BLaER1 treated with 17β-estradiol and CSF1 and Interleukin-3, amounts not matched to agents 10 nM and 100 nM (cell line): Measurements from ENCODE around the gene ARHGEF1.
A peak's percentile ranks its signal among the peaks of the same experiment; 100 is the strongest.

ENCODE experiments used
- H3K27ac ChIP-seq, 11 experiments: shearing (Covaris generic); formaldehyde crosslinking; 2 replicates each; pipeline ENCODE4 v1.8.1; 2022
- H3K27me3 ChIP-seq, 11 experiments: shearing (Covaris generic); formaldehyde crosslinking; 2 replicates each; pipeline ENCODE4 v1.8.1; 2022
- H3K36me3 ChIP-seq, 11 experiments: shearing (Covaris generic); formaldehyde crosslinking; 2 replicates each; pipeline ENCODE4 v1.8.1; 2022
- H3K4me1 ChIP-seq, 10 experiments: shearing (Covaris generic); formaldehyde crosslinking; 2 replicates each; pipeline ENCODE4 v1.8.1; 2022
- H3K4me2 ChIP-seq, 11 experiments: shearing (Covaris generic); formaldehyde crosslinking; 2 replicates each; pipeline ENCODE4 v1.8.1; 2022
- H3K4me3 ChIP-seq, 10 experiments: shearing (Covaris generic); formaldehyde crosslinking; 2 replicates each; pipeline ENCODE4 v1.8.1; 2022
- H3K9ac ChIP-seq, 11 experiments: shearing (Covaris generic); formaldehyde crosslinking; 2 replicates each; pipeline ENCODE4 v1.8.1; 2022
- H3K9me3 ChIP-seq, 11 experiments: shearing (Covaris generic); formaldehyde crosslinking; replicated peaks in 1 of 11; 2 replicates each; pipeline ENCODE4 v1.8.1; 2022
- H4K20me1 ChIP-seq, 11 experiments: shearing (Covaris generic); formaldehyde crosslinking; 2 replicates each; pipeline ENCODE4 v1.8.1; 2022
- Cebpa-rat ChIP-seq, 11 experiments: shearing (Covaris generic); IDR thresholded peaks; 2 replicates each; pipeline ENCODE4 v1.8.1; 2022

ARHGEF1 gene

GRCh38 chr19:41847351-41848105 lies 35.5 kb upstream of the ARHGEF1 start:
- TF ChIP-seq Cebpa-rat (IDR thresholded peaks at IDR 0.05): no peak
- no peak overlapping the region for H3K4me3 ChIP-seq
- no peaks in the 10 kb centered on the region for H3K36me3 ChIP-seq
- H4K20me1 ChIP-seq: no peaks in the 10 kb centered on the region
- H3K4me2 ChIP-seq: no peak overlapping the region
- H3K27me3 ChIP-seq: no peaks in the 10 kb centered on the region
- no peaks in the 10 kb centered on the region for H3K4me1 ChIP-seq
- H3K9me3 ChIP-seq: peaks cover 5 to 13% (median 8%) of the 10 kb centered on the region in 11 experiments; a peak in 11 of 22 replicates
- no peak overlapping the region for H3K9ac ChIP-seq
- no peak overlapping the region for H3K27ac ChIP-seq

GRCh38 chr19:41848666-41849065 lies 34.3 kb upstream of the ARHGEF1 start:
- Histone ChIP-seq H3K4me2 (no peak overlapping the region), H3K4me3 (no peak overlapping the region), H3K9ac (no peak overlapping the region), H3K4me1 (peaks cover 0 to 2% (median 0%) of the 10 kb centered on the region in 10 experiments; a peak in 1 of 20 replicates), H3K27ac (no peak overlapping the region), H3K27me3 (no peaks in the 10 kb centered on the region), H3K36me3 (no peaks in the 10 kb centered on the region), H4K20me1 (no peaks in the 10 kb centered on the region), H3K9me3 (peaks cover 5 to 12% (median 8%) of the 10 kb centered on the region in 11 experiments; a peak in 11 of 22 replicates)
- TF ChIP-seq Cebpa-rat (IDR thresholded peaks at IDR 0.05): no peak

- peaks cover 0 to 6% (median 0%) of the 10 kb centered on the region in 10 experiments; a peak in 3 of 20 replicates for H3K4me1 ChIP-seq
- no peaks in the 10 kb centered on the region for H4K20me1 ChIP-seq
- peaks cover 5 to 8% (median 8%) of the 10 kb centered on the region in 11 experiments; a peak in 11 of 22 replicates for H3K9me3 ChIP-seq
- H3K4me3 ChIP-seq: no peak overlapping the region
- no peak overlapping the region for H3K9ac ChIP-seq
- H3K36me3 ChIP-seq: no peaks in the 10 kb centered on the region
- TF ChIP-seq Cebpa-rat (IDR thresholded peaks at IDR 0.05): no peak
- no peak overlapping the region for H3K27ac ChIP-seq
- no peaks in the 10 kb centered on the region for H3K27me3 ChIP-seq
- H3K4me2 ChIP-seq: no peak overlapping the region
Measured at GRCh38 chr19:41849067-41849466, 33.9 kb upstream of the ARHGEF1 start.

GRCh38 chr19:41850381-41850780 lies 32.6 kb upstream of the ARHGEF1 start:
- Histone ChIP-seq H3K27ac (no peak overlapping the region), H3K4me2 (no peak overlapping the region), H3K9ac (no peak overlapping the region), H3K4me3 (no peak overlapping the region), H3K36me3 (no peaks in the 10 kb centered on the region), H3K27me3 (no peaks in the 10 kb centered on the region), H3K9me3 (no peaks in the 10 kb centered on the region), H3K4me1 (peaks cover 0 to 8% (median 2%) of the 10 kb centered on the region in 10 experiments; a peak in 5 of 20 replicates), H4K20me1 (no peaks in the 10 kb centered on the region)
- TF ChIP-seq Cebpa-rat (IDR thresholded peaks at IDR 0.05): no peak

GRCh38 chr19:41851456-41851855 lies 31.5 kb upstream of the ARHGEF1 start:
- H3K36me3 ChIP-seq: no peaks in the 10 kb centered on the region
- H4K20me1 ChIP-seq: no peaks in the 10 kb centered on the region
- H3K9me3 ChIP-seq: no peaks in the 10 kb centered on the region
- peaks cover 0 to 8% (median 2%) of the 10 kb centered on the region in 10 experiments; a peak in 5 of 20 replicates for H3K4me1 ChIP-seq
- H3K27ac ChIP-seq: no peak overlapping the region
- no peak overlapping the region for H3K4me2 ChIP-seq
- no peak overlapping the region for H3K9ac ChIP-seq
- no peak overlapping the region for H3K4me3 ChIP-seq
- no peaks in the 10 kb centered on the region for H3K27me3 ChIP-seq
- TF ChIP-seq Cebpa-rat (IDR thresholded peaks at IDR 0.05): no peak

GRCh38 chr19:41853344-41853743 lies 29.6 kb upstream of the ARHGEF1 start:
- Histone ChIP-seq H4K20me1 (no peaks in the 10 kb centered on the region), H3K4me2 (peak overlapping the region in 1 of 11 experiments; percentile 33; a peak in 1 of 22 replicates), H3K36me3 (no peaks in the 10 kb centered on the region), H3K9ac (no peak overlapping the region), H3K27ac (no peak overlapping the region), H3K27me3 (no peaks in the 10 kb centered on the region), H3K9me3 (no peaks in the 10 kb centered on the region), H3K4me3 (no peak overlapping the region), H3K4me1 (peaks cover 0 to 21% (median 14%) of the 10 kb centered on the region in 10 experiments; a peak in 16 of 20 replicates)
- TF ChIP-seq Cebpa-rat (IDR thresholded peaks at IDR 0.05): no peak

GRCh38 chr19:41853768-41854167 lies 29.2 kb upstream of the ARHGEF1 start:
- TF ChIP-seq Cebpa-rat (IDR thresholded peaks at IDR 0.05): no peak
- H3K9ac ChIP-seq: no peak overlapping the region

GRCh38 chr19:41859213-41859617 lies 23.8 kb upstream of the ARHGEF1 start:
- peak overlapping the region; percentile 59 to 100 (median 99); a peak in 20 of 22 replicates for H3K9ac ChIP-seq

More at GRCh38 chr19:41853768-41854167, 29.2 kb upstream of the ARHGEF1 start:
- no peaks in the 10 kb centered on the region for H3K36me3 ChIP-seq
- no peaks in the 10 kb centered on the region for H3K27me3 ChIP-seq
- H3K9me3 ChIP-seq: no peaks in the 10 kb centered on the region
- H3K27ac ChIP-seq: no peak overlapping the region
- peak overlapping the region in 2 of 11 experiments; percentile 17 to 33; a peak in 4 of 22 replicates for H3K4me2 ChIP-seq
- peaks cover under 1 to 25% (median 18%) of the 10 kb centered on the region in 10 experiments; a peak in 17 of 20 replicates for H3K4me1 ChIP-seq
- H3K4me3 ChIP-seq: no peak overlapping the region
- H4K20me1 ChIP-seq: no peaks in the 10 kb centered on the region

GRCh38 chr19:41859618-41860418 lies 23.2 kb upstream of the ARHGEF1 start, which contains the start of gene RPS19:
Gene RPS19 (plus strand): TSS chr19:41860255. CDS start chr19:41860775, 520 bp downstream.
- Histone ChIP-seq H3K27ac (peak within 1 kb of the TSS; percentile 91 to 100 (median 99)), H3K4me1 (peaks cover 45 to 65% (median 60%) of the 10 kb centered on the region in 10 experiments), H3K9ac (peak within 1 kb of the TSS; percentile 96 to 100 (median 99)), H3K4me2 (peak within 1 kb of the TSS; percentile 95 to 100 (median 98)), H3K9me3 (no peaks in the 10 kb centered on the region; a peak in 1 of 22 replicates), H4K20me1 (peaks cover 40 to 44% (median 42%) of the 10 kb centered on the region in 11 experiments), H3K4me3 (peak within 1 kb of the TSS; percentile 90 to 98 (median 96)), H3K27me3 (no peaks in the 10 kb centered on the region), H3K36me3 (peaks cover 40 to 44% (median 44%) of the 10 kb centered on the region in 11 experiments)
- TF ChIP-seq Cebpa-rat (IDR thresholded peaks at IDR 0.05): no peak; a peak in 1 of 22 replicates

More at GRCh38 chr19:41859213-41859617, 23.8 kb upstream of the ARHGEF1 start:
- H3K4me2 ChIP-seq: peak overlapping the region; percentile 60 to 80 (median 73)
- peaks cover 34 to 38% (median 37%) of the 10 kb centered on the region in 11 experiments for H3K36me3 ChIP-seq
- no peaks in the 10 kb centered on the region; a peak in 1 of 22 replicates for H3K9me3 ChIP-seq
- peaks cover 39 to 63% (median 54%) of the 10 kb centered on the region in 10 experiments for H3K4me1 ChIP-seq
- peak overlapping the region in 9 of 11 experiments; percentile 36 to 100 (median 99); a peak in 16 of 22 replicates for H3K27ac ChIP-seq
- no peaks in the 10 kb centered on the region for H3K27me3 ChIP-seq
- peak overlapping the region; percentile 40 to 97 (median 94); a peak in 15 of 20 replicates for H3K4me3 ChIP-seq
- no peak for TF ChIP-seq Cebpa-rat (IDR thresholded peaks at IDR 0.05)
- peaks cover 34 to 38% (median 36%) of the 10 kb centered on the region in 11 experiments for H4K20me1 ChIP-seq
